Measurements from ENCODE around the gene AP3B1.

DNA sequence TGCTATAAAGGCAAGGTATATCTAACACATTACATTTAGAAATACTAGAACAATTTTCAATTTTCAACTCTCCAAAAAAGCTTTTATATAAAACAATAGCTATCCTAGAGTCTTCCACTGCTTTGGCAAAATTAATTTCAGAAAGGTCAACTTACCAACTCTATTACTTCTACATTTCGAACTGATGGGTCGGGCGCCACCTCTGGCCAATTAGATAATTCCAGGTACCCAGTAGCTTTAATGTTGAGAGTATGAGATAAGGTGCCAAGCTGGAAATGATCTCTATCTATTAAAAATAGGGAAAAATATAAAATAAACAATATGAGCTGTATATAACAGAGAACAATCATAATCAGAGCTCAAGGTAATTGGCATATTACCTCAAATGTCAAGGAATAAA is 166.6 kb downstream of the AP3B1 start:
- TF ChIP-seq SIN3A (conservative IDR thresholded peaks at IDR 0.05 in 1 of 2, IDR thresholded peaks at IDR 0.05 in 1 of 2; ENCODE audit: low read depth in 1 of 2, low read length in 2 of 2) = no peak
- no peak for TF ChIP-seq POLR2AphosphoS5 (IDR thresholded peaks at IDR 0.05; ENCODE audit: low read depth, low read length)
- no peak for TF ChIP-seq BCL11A (IDR thresholded peaks at IDR 0.05; ENCODE audit: low read depth in 2 of 2, low read length in 2 of 2)
- TF ChIP-seq TCF12 (IDR thresholded peaks at IDR 0.05; ENCODE audit: low read depth, low read length) = no peak
- TF ChIP-seq CTCF (IDR thresholded peaks at IDR 0.05; ENCODE audit: control extremely low read depth in 1 of 3, insufficient read depth in 1 of 3, low read depth in 1 of 3, low read length in 3 of 3) = peak in 2 of 3 experiments; percentile 50 to 52; a peak in 3 of 4 replicates
- TF ChIP-seq RAD21 (IDR thresholded peaks at IDR 0.05 in 1 of 2, conservative IDR thresholded peaks at IDR 0.05 in 1 of 2; ENCODE audit: low read depth in 2 of 2, low read length in 2 of 2) = peak; percentile 38 to 45
- TF ChIP-seq EP300 (IDR thresholded peaks at IDR 0.05; ENCODE audit: borderline replicate concordance in 1 of 2, low read depth in 2 of 2, low read length in 2 of 2) = no peak
- no peak for TF ChIP-seq EGR1 (IDR thresholded peaks at IDR 0.05; ENCODE audit: borderline replicate concordance, low read depth, low read length)
- TF ChIP-seq KDM5A (IDR thresholded peaks at IDR 0.05; ENCODE audit: low read length) = no peak
- no peak for TF ChIP-seq ZNF274 (IDR thresholded peaks at IDR 0.05; ENCODE audit: borderline replicate concordance, extremely low read depth, low read length)
- TF ChIP-seq ATF3 (IDR thresholded peaks at IDR 0.05; ENCODE audit: insufficient read depth, low read depth, low read length) = no peak

Data from H1 (cell line).